Neutrophil (primary cell): ENCODE measurements around the gene SPATA46.

Experiments used
- H3K27ac ChIP-seq: fragments of 200-600 bp; sonication (generic); 2 replicates; pipeline ENCODE4 v1.5.1; 2016; ENCODE audit warnings: mild to moderate bottlenecking, moderate library complexity
- H3K27me3 ChIP-seq: fragments of 200-600 bp; sonication (generic); 2 replicates; pipeline ENCODE4 v1.6.0; 2016; ENCODE audit warnings: mild to moderate bottlenecking
- H3K36me3 ChIP-seq: fragments of 200-600 bp; sonication (generic); 2 replicates; pipeline ENCODE4 v1.5.1; 2017
- H3K4me1 ChIP-seq, 2 experiments: fragments of 200-600 bp in 1 of 2; sonication (generic) in 1 of 2; 1 replicate in 1 of 2; 2 replicates in 1 of 2; pipeline versions ENCODE4 v1.5.1 to v1.6.1; 2013 to 2016; ENCODE audit warnings: low read depth in 1 of 2, low read length in 1 of 2, mild to moderate bottlenecking in 1 of 2, moderate library complexity in 1 of 2; ENCODE audit not compliant: control insufficient read depth in 1 of 2, insufficient read depth in 1 of 2
- H3K4me3 ChIP-seq, 2 experiments: fragments of 200-600 bp in 1 of 2; sonication (generic) in 1 of 2; 1 replicate in 1 of 2; 2 replicates in 1 of 2; pipeline ENCODE4 v1.5.1; 2013 to 2016; ENCODE audit warnings: low read depth in 1 of 2, low read length in 1 of 2, mild to moderate bottlenecking in 1 of 2, moderate library complexity in 1 of 2
- H3K9me3 ChIP-seq: fragments of 200-600 bp; sonication (generic); 2 replicates; pipeline ENCODE4 v1.5.1; 2016
- CTCF ChIP-seq: fragments of 200-600 bp; sonication (generic); IDR thresholded peaks from 2 replicates; pipeline ENCODE4 v1.5.1; 2016; ENCODE audit warnings: antibody characterized with exemption

The SPATA46 gene

GRCh38 chr1:162370721-162371120 is 5.9 kb downstream of the SPATA46 start:
- Histone ChIP-seq H3K9me3 (no peaks in the 10 kb centered on the region), H3K27me3 (no peaks in the 10 kb centered on the region), H3K27ac (no peak overlapping the region), H3K4me3 (no peak overlapping the region), H3K4me1 (no peaks in the 10 kb centered on the region), H3K36me3 (peaks cover 69% of the 10 kb centered on the region)
- no peak for TF ChIP-seq CTCF

- Histone ChIP-seq H3K27ac (no peak overlapping the region), H3K27me3 (no peaks in the 10 kb centered on the region), H3K4me3 (no peak overlapping the region), H3K4me1 (no peaks in the 10 kb centered on the region), H3K36me3 (peaks cover 68% of the 10 kb centered on the region), H3K9me3 (no peaks in the 10 kb centered on the region)
- no peak for TF ChIP-seq CTCF
Measured at GRCh38 chr1:162370161-162370560, 6.5 kb downstream of the SPATA46 start.

GRCh38 chr1:162369571-162369970 is 7.1 kb downstream of the SPATA46 start:
- Histone ChIP-seq H3K27me3 (no peaks in the 10 kb centered on the region), H3K27ac (no peak overlapping the region), H3K4me1 (no peaks in the 10 kb centered on the region), H3K36me3 (peaks cover 68% of the 10 kb centered on the region), H3K9me3 (no peaks in the 10 kb centered on the region), H3K4me3 (no peak overlapping the region)
- TF ChIP-seq CTCF: no peak

- H3K27me3 ChIP-seq: no peaks in the 10 kb centered on the region
Measured at GRCh38 chr1:162368451-162368850, 8.2 kb downstream of the SPATA46 start.

GRCh38 chr1:162367772-162368171 is 8.9 kb downstream of the SPATA46 start:
- H3K36me3 ChIP-seq: peaks cover 63% of the 10 kb centered on the region
- H3K4me3 ChIP-seq: no peak overlapping the region
- no peaks in the 10 kb centered on the region for H3K4me1 ChIP-seq
- H3K27ac ChIP-seq: no peak overlapping the region
- H3K9me3 ChIP-seq: no peaks in the 10 kb centered on the region
- no peak for TF ChIP-seq CTCF
- H3K27me3 ChIP-seq: no peaks in the 10 kb centered on the region

More at GRCh38 chr1:162368451-162368850, 8.2 kb downstream of the SPATA46 start:
- Histone ChIP-seq H3K9me3 (no peaks in the 10 kb centered on the region), H3K27ac (no peak overlapping the region), H3K4me1 (no peaks in the 10 kb centered on the region), H3K4me3 (no peak overlapping the region), H3K36me3 (peaks cover 62% of the 10 kb centered on the region)
- no peak for TF ChIP-seq CTCF

- Histone ChIP-seq H3K4me1 (no peaks in the 10 kb centered on the region), H3K9me3 (no peaks in the 10 kb centered on the region), H3K27me3 (no peaks in the 10 kb centered on the region), H3K36me3 (peaks cover 62% of the 10 kb centered on the region), H3K27ac (no peak overlapping the region), H3K4me3 (no peak overlapping the region)
- no peak for TF ChIP-seq CTCF
Measured at GRCh38 chr1:162367073-162367472, 9.6 kb downstream of the SPATA46 start.
